Muscle of leg (tissue), 9 donors: ENCODE measurements around the gene ARMC10. TPM values are rescaled to one million over a fixed set of nuclear protein-coding genes. Genes with fewer than 3 reads are reported as not detected.

ENCODE experiments used
- polyA plus RNA-seq, 8 donors: library from polyadenylated mRNA; unstranded; fragments of 120-200 nt; gene quantifications; one replicate each; pipeline versions ENCODE4 v1.2.1 to v1.2.3, GENCODE V29; 2013; ENCODE audit warnings: inconsistent platforms in 1 of 8, low replicate concordance in 1 of 8; ENCODE audit not compliant: insufficient read length in 8 of 8, insufficient read depth in 1 of 8
- total RNA-seq: library from RNA; stranded (reverse); fragments of 120-200 nt; gene quantifications from one replicate; pipeline ENCODE4 v1.2.4, GENCODE V29; 2013

ARMC10 gene
- total and polyA plus RNA-seq, 9 donors = 18.1 to 29.9 (median 21.3) TPM

Other genes with a start within 250 kb of the ARMC10 start
- gene LRRC17, start 162.1 kb upstream of the ARMC10 start, total RNA-seq = 43.8 TPM
- 10 to 100 TPM; 22.9 to 71.1 (median 37.5) TPM for gene LRRC17, start 162.1 kb upstream of the ARMC10 start, polyA plus RNA-seq
- gene FBXL13, start 344 bp upstream of the ARMC10 start, total RNA-seq = 0.71 TPM
- 1 to 10 TPM in 2 of 8 donors, under 1 TPM in 6; 0.47 to 1.2 (median 0.78) TPM for gene FBXL13, start 344 bp upstream of the ARMC10 start, polyA plus RNA-seq
- gene NAPEPLD, start 74.0 kb downstream of the ARMC10 start, total RNA-seq = 10.8 TPM
- gene NAPEPLD, start 74.0 kb downstream of the ARMC10 start, polyA plus RNA-seq = 10 to 100 TPM; 10.8 to 17.2 (median 13.4) TPM
- 54.8 TPM for gene PMPCB, start 222.3 kb downstream of the ARMC10 start, total RNA-seq
- gene PMPCB, start 222.3 kb downstream of the ARMC10 start, polyA plus RNA-seq = 10 to 100 TPM; 55.0 to 67.2 (median 60.3) TPM